H1 (cell line): ENCODE measurements around the gene GALNT2. TPM values are rescaled to one million over a fixed set of nuclear protein-coding genes. Genes with fewer than 3 reads are reported as not detected.

Source experiments
- CTCF ChIA-PET: fragments of 300-600 bp; sonication (Branson Sonifier 250); formaldehyde crosslinking; loops from one replicate; lab custom pipeline; 2021; ENCODE audit not compliant: partially characterized antibody; lab: Charles Lee
- POLR2A ChIA-PET: fragments of 300-600 bp; sonication (Branson Sonifier 250); formaldehyde crosslinking; loops from one replicate; lab custom pipeline; 2021; ENCODE audit warnings: inconsistent platforms; ENCODE audit not compliant: partially characterized antibody; lab: Charles Lee
- DNase-seq, 2 experiments: peaks; one replicate each; pipeline versions ENCODE4 v3.0.0 to v3.0.0-alpha.2; 2010 to 2022; ENCODE audit warnings: low spot score in 2 of 2, low read depth in 1 of 2, mixed read lengths in 1 of 2
- FAIRE-seq: peaks from 2 replicates; lab custom pipeline; 2011; peaks lifted over from hg19 to GRCh38; lab: Jason Lieb, UNC
- H2AFZ ChIP-seq: 2 replicates; pipeline ENCODE4 v1.8.1; 2012; ENCODE audit warnings: low read length, inconsistent platforms
- H2AK5ac ChIP-seq: 2 replicates; pipeline ENCODE4 v1.6.1; 2013; ENCODE audit warnings: low read depth, low read length
- H2BK120ac ChIP-seq: replicated peaks from 2 replicates; pipeline ENCODE3; 2013; ENCODE audit warnings: low read depth, low read length, inconsistent platforms
- H2BK12ac ChIP-seq: 2 replicates; pipeline ENCODE4 v1.6.1; 2013; ENCODE audit warnings: low read depth, low read length
- H2BK15ac ChIP-seq: 2 replicates; pipeline ENCODE4 v1.6.1; 2013; ENCODE audit warnings: low read length
- H2BK20ac ChIP-seq: 2 replicates; pipeline ENCODE4 v1.6.1; 2013; ENCODE audit warnings: low read length
- H2BK5ac ChIP-seq: 2 replicates; pipeline ENCODE4 v1.6.1; 2013; ENCODE audit warnings: low read depth, low read length
- H3K14ac ChIP-seq: 2 replicates; pipeline ENCODE4 v1.6.1; 2013; ENCODE audit warnings: inconsistent platforms; ENCODE audit not compliant: insufficient read length
- H3K18ac ChIP-seq: 2 replicates; pipeline ENCODE4 v1.6.1; 2013; ENCODE audit warnings: low read length; ENCODE audit errors: extremely low read depth
- H3K23ac ChIP-seq: 2 replicates; pipeline ENCODE4 v1.6.1; 2013; ENCODE audit warnings: inconsistent platforms; ENCODE audit not compliant: insufficient read length
- H3K23me2 ChIP-seq: 2 replicates; pipeline ENCODE4 v1.6.1; 2013; ENCODE audit warnings: low read depth, low read length
- H3K27ac ChIP-seq: 2 replicates; pipeline ENCODE4 v1.6.1; 2011; ENCODE audit warnings: low read depth, low read length, inconsistent platforms
- H3K27me3 ChIP-seq, 4 experiments: replicated peaks in 1 of 4; 1 replicate in 1 of 4; 2 replicates in 3 of 4; pipeline versions ENCODE4 v1.6.1 to v1.8.1; 2011 to 2013; ENCODE audit warnings: low read length in 3 of 4, mild to moderate bottlenecking in 3 of 4, inconsistent platforms in 2 of 4, mixed read lengths in 2 of 4, moderate library complexity in 1 of 4; ENCODE audit not compliant: control insufficient read depth in 3 of 4, insufficient read depth in 3 of 4; ENCODE audit errors: extremely low read depth in 1 of 4
- H3K36me3 ChIP-seq, 4 experiments: 2 replicates each; pipeline versions ENCODE4 v1.6.1 to v1.8.1; 2011 to 2013; ENCODE audit warnings: mild to moderate bottlenecking in 4 of 4, low read length in 3 of 4, moderate library complexity in 2 of 4, control low read depth in 1 of 4, inconsistent platforms in 1 of 4; ENCODE audit not compliant: insufficient read depth in 4 of 4, control insufficient read depth in 2 of 4
- H3K4ac ChIP-seq: replicated peaks from 2 replicates; pipeline ENCODE3; 2013; ENCODE audit warnings: low read length, low read depth, mixed read lengths, inconsistent platforms; ENCODE audit not compliant: insufficient read length
- H3K4me1 ChIP-seq, 4 experiments: replicated peaks in 1 of 4; 1 replicate in 1 of 4; 2 replicates in 3 of 4; pipeline versions ENCODE4 v1.6.1 to v1.8.1; 2011 to 2013; ENCODE audit warnings: low read length in 3 of 4, inconsistent platforms in 2 of 4, mixed read lengths in 1 of 4; ENCODE audit not compliant: insufficient read depth in 4 of 4, control insufficient read depth in 3 of 4
- H3K4me2 ChIP-seq, 2 experiments: 2 replicates each; pipeline versions ENCODE4 v1.6.1 to v1.8.1; 2011 to 2013; ENCODE audit warnings: low read depth in 2 of 2, low read length in 2 of 2, control low read depth in 1 of 2, inconsistent platforms in 1 of 2, mild to moderate bottlenecking in 1 of 2; ENCODE audit not compliant: insufficient read depth in 1 of 2
- H3K4me3 ChIP-seq, 4 experiments: fragments of 200-600, 300-600 bp in 1 of 4; sonication (generic), shearing (Covaris generic), sonication (Bioruptor Twin) in 1 of 4; 2 replicates each; pipeline versions ENCODE4 v1.5.1 to v1.8.1; 2011 to 2016; ENCODE audit warnings: low read length in 4 of 4, low read depth in 3 of 4, control low read depth in 2 of 4, inconsistent platforms in 2 of 4, mild to moderate bottlenecking in 2 of 4, mixed read lengths in 1 of 4, moderate library complexity in 1 of 4; ENCODE audit not compliant: insufficient read depth in 2 of 4; ENCODE audit errors: extremely low read depth in 1 of 4
- H3K56ac ChIP-seq: replicated peaks from 2 replicates; pipeline ENCODE3; 2013; ENCODE audit warnings: low read depth, mild to moderate bottlenecking, mixed read lengths, low read length, inconsistent platforms; ENCODE audit not compliant: insufficient read length
- H3K79me1 ChIP-seq: 2 replicates; pipeline ENCODE4 v1.6.1; 2013; ENCODE audit warnings: low read depth, low read length, control low read depth
- H3K79me2 ChIP-seq, 2 experiments: 2 replicates each; pipeline versions ENCODE4 v1.6.1 to v1.8.1; 2012 to 2013; ENCODE audit warnings: low read length in 2 of 2, mild to moderate bottlenecking in 2 of 2, inconsistent platforms in 1 of 2; ENCODE audit not compliant: insufficient read depth in 2 of 2, control insufficient read depth in 1 of 2
- H3K9ac ChIP-seq, 4 experiments: replicated peaks in 1 of 4; 1 replicate in 1 of 4; 2 replicates in 3 of 4; pipeline versions ENCODE4 v1.6.1 to v1.8.1; 2011 to 2013; ENCODE audit warnings: low read depth in 3 of 4, low read length in 3 of 4, control low read depth in 2 of 4, mild to moderate bottlenecking in 2 of 4, moderate library complexity in 2 of 4, inconsistent platforms in 1 of 4; ENCODE audit errors: extremely low read depth in 1 of 4
- H3K9me3 ChIP-seq, 2 experiments: 2 replicates each; pipeline versions ENCODE4 v1.6.1 to v1.8.1; 2012 to 2013; ENCODE audit warnings: mild to moderate bottlenecking in 2 of 2, moderate library complexity in 2 of 2, control low read depth in 1 of 2, inconsistent platforms in 1 of 2, low read depth in 1 of 2, low read length in 1 of 2, mixed read lengths in 1 of 2; ENCODE audit not compliant: insufficient read depth in 2 of 2
- H4K20me1 ChIP-seq, 2 experiments: replicated peaks in 1 of 2; 2 replicates each; pipeline versions ENCODE3 to v1.8.1; 2011 to 2013; ENCODE audit warnings: inconsistent platforms in 2 of 2, low read length in 2 of 2, mild to moderate bottlenecking in 1 of 2; ENCODE audit not compliant: insufficient read depth in 2 of 2, control insufficient read depth in 1 of 2
- H4K5ac ChIP-seq: 2 replicates; pipeline ENCODE4 v1.6.1; 2013; ENCODE audit warnings: low read length, low read depth, mixed read lengths, inconsistent platforms; ENCODE audit not compliant: insufficient read length
- H4K8ac ChIP-seq: 2 replicates; pipeline ENCODE4 v1.8.0; 2013; ENCODE audit warnings: mild to moderate bottlenecking, moderate library complexity, low read length, inconsistent platforms; ENCODE audit not compliant: insufficient read depth; ENCODE audit errors: extremely low read depth
- H4K91ac ChIP-seq: replicated peaks from 2 replicates; pipeline ENCODE3; 2013; ENCODE audit warnings: low read length, mixed read lengths, inconsistent platforms; ENCODE audit not compliant: insufficient read length
- ATF3 ChIP-seq: IDR thresholded peaks from 2 replicates; pipeline ENCODE4 v1.6.1; 2011; ENCODE audit warnings: low read depth, mild to moderate bottlenecking, low read length; ENCODE audit not compliant: insufficient read depth
- CBX5 ChIP-seq: fragments of 300-800, 300-1000 bp; sonication (generic); IDR thresholded peaks from 2 replicates; pipeline ENCODE4 v1.7.1; 2016; ENCODE audit warnings: antibody characterized with exemption, low read length, low read depth
- CREB1 ChIP-seq: IDR thresholded peaks from 2 replicates; pipeline ENCODE4 v1.6.1; 2012; ENCODE audit warnings: inconsistent platforms
- CTBP2 ChIP-seq: IDR thresholded peaks from 2 replicates; pipeline ENCODE4 v1.7.0; 2011; ENCODE audit warnings: borderline replicate concordance, mild to moderate bottlenecking, moderate library complexity, mixed read lengths, low read length; ENCODE audit not compliant: insufficient read depth, insufficient read length
- CTCF ChIP-seq, 3 experiments: IDR thresholded peaks; 1 replicate in 2 of 3; 2 replicates in 1 of 3; pipeline versions ENCODE4 v1.5.1 to v1.6.1; 2011; ENCODE audit warnings: low read length in 3 of 3, mild to moderate bottlenecking in 3 of 3, inconsistent platforms in 2 of 3, low read depth in 1 of 3, moderate library complexity in 1 of 3; ENCODE audit not compliant: insufficient read depth in 1 of 3; ENCODE audit errors: control extremely low read depth in 1 of 3
- FOSL1 ChIP-seq: IDR thresholded peaks from 2 replicates; pipeline ENCODE4 v1.6.1; 2011; ENCODE audit warnings: mild to moderate bottlenecking, low read depth, low read length, moderate library complexity; ENCODE audit not compliant: insufficient read depth
- KDM1A ChIP-seq: fragments of 200-600, 300-600 bp; sonication (generic); IDR thresholded peaks from 2 replicates; pipeline ENCODE4 v1.7.1; 2016; ENCODE audit warnings: mild to moderate bottlenecking, low read length, borderline replicate concordance
- SP1 ChIP-seq: IDR thresholded peaks from 2 replicates; pipeline ENCODE4 v1.6.1; 2011; ENCODE audit warnings: low read depth, low read length
- YY1 ChIP-seq: IDR thresholded peaks from 2 replicates; pipeline ENCODE4 v1.6.1; 2011; ENCODE audit warnings: low read depth, mild to moderate bottlenecking, low read length
- WGBS, 2 experiments: shearing (Covaris generic) in 1 of 2; methylation state at CpG; one replicate each; pipeline versions ENCODE4 v1.1.6 to v1.1.7; 2013 to 2015; ENCODE audit warnings: low lambda C conversion rate in 2 of 2, mixed read lengths in 2 of 2, inconsistent platforms in 1 of 2, low coverage in 1 of 2, missing lambda C conversion rate in 1 of 2; ENCODE audit not compliant: insufficient replicate concordance in 2 of 2, insufficient coverage in 1 of 2, insufficient read length in 1 of 2; ENCODE audit errors: extremely low coverage in 1 of 2, missing lambda C conversion rate in 1 of 2; 5-methylcytosine and 5-hydroxymethylcytosine counted together
- polyA plus RNA-seq, 7 experiments: library from polyadenylated mRNA; depleted of rRNA in 3 of 7; stranded (reverse) in 5 of 7; unstranded in 2 of 7; fragments of >200 nt in 5 of 7; fragments of 200-250 nt in 2 of 7; gene quantifications; 1 replicate in 5 of 7; 2 replicates in 1 of 7; 4 replicates in 1 of 7; pipeline versions ENCODE4 v1.2.1 to v1.2.3, GENCODE V29; 2011 to 2013; ENCODE audit warnings: missing spikeins in 2 of 7, mixed read lengths in 2 of 7
- total RNA-seq: library from RNA; stranded (reverse); fragmentation: NEBNext Ultra II Directional; extraction: Animal tissue kit (Norgen Biotek cat#: 25700); gene quantifications from 2 replicates; pipeline ENCODE4 v1.2.1, GENCODE V29; 2021

Gene GALNT2
- total and polyA plus RNA-seq, 2 of the 8 experiments (the other 6 are each of a cell fraction or from before 2014, with no cell fraction given), result 34.5 to 75.3 TPM

GRCh38 chr1:230251644-230252191 lies 184.7 kb downstream of the GALNT2 start:
- Histone ChIP-seq H3K56ac (no peak overlapping the region), H3K18ac (0 out of 2 replicates have a peak overlapping the region, but pooled peaks have one; percentile 24), H3K4me1 (peaks cover 6 to 21% (median 14%) of the 10 kb centered on the region in 4 experiments), H4K5ac (no peak overlapping the region), H3K9ac (no peak overlapping the region), H2BK20ac (no peak overlapping the region), H3K4ac (no peak overlapping the region), H2BK15ac (0 out of 2 replicates have a peak overlapping the region, but pooled peaks have one; percentile 46), H3K4me3 (peak overlapping the region in 1 of 4 experiments; percentile 12; a peak in 1 of 8 replicates), H3K27me3 (no peaks in the 10 kb centered on the region), H3K9me3 (no peaks in the 10 kb centered on the region), H3K79me1 (peaks cover 2% of the 10 kb centered on the region; the same call in 1 of the 2 replicates), H4K91ac (no peak overlapping the region), H3K23ac (no peak overlapping the region), H3K36me3 (no peaks in the 10 kb centered on the region; a peak in 1 of 8 replicates), H3K79me2 (0 out of 4 replicates have a peak, but pooled peaks cover 0 to 3% of the 10 kb centered on the region in 2 experiments), H3K14ac (no peak overlapping the region), H2AFZ (no peak overlapping the region), H3K4me2 (peak overlapping the region; percentile 21 to 41; a peak in 2 of 4 replicates), H2BK12ac (peak overlapping the region; percentile 69), H3K23me2 (no peaks in the 10 kb centered on the region), H4K20me1 (no peaks in the 10 kb centered on the region), H3K27ac (0 out of 2 replicates have a peak overlapping the region, but pooled peaks have one; percentile 1), H4K8ac (no peak overlapping the region), H2AK5ac (no peak overlapping the region), H2BK5ac (peak overlapping the region; percentile 38; the same call in 1 of the 2 replicates), H2BK120ac (no peak overlapping the region)
- CTCF ChIA-PET, result interaction anchor here (0.7 to 2.4 kb wide), 3 partner anchors 14 to 37 kb away, joined by 4 to 8 read pairs (median 6); no protein-coding TSS in a partner anchor
- WGBS, 2 experiments, result 74% methylated on average over 8 of the region's 8 CpGs; no CpG with 5 or more reads in 1 of the 2 experiments
- POLR2A ChIA-PET, result interaction anchor here (0.7 to 2.1 kb wide), 3 partner anchors 15 to 202 kb away, joined by 3 to 7 read pairs (median 4); no protein-coding TSS in a partner anchor
- FAIRE-seq (no peak), DNase-seq (peak in 1 of 2 experiments; percentile 41)
- no peak for TF ChIP-seq FOSL1
- no peak for TF ChIP-seq YY1
- TF ChIP-seq CTCF (IDR thresholded peaks at IDR 0.05; ENCODE audit: control extremely low read depth in 1 of 3, insufficient read depth in 1 of 3, low read depth in 1 of 3, low read length in 3 of 3), result no peak
- TF ChIP-seq ATF3, result no peak
- TF ChIP-seq KDM1A, result no peak
- TF ChIP-seq CREB1, result no peak
- TF ChIP-seq CTBP2, result no peak
- no peak for TF ChIP-seq CBX5
- no peak for TF ChIP-seq SP1
